HG03442 (cell line): ENCODE data around the gene GGTLC2.

Experiments
- ATAC-seq: cut with Tn5 transposase; IDR thresholded peaks from one replicate; pipeline ENCODE4 v1.9.1; 2021; ENCODE audit warnings: mild to moderate bottlenecking, moderate library complexity; ENCODE audit not compliant: unreplicated experiment

GGTLC2 gene

DNA sequence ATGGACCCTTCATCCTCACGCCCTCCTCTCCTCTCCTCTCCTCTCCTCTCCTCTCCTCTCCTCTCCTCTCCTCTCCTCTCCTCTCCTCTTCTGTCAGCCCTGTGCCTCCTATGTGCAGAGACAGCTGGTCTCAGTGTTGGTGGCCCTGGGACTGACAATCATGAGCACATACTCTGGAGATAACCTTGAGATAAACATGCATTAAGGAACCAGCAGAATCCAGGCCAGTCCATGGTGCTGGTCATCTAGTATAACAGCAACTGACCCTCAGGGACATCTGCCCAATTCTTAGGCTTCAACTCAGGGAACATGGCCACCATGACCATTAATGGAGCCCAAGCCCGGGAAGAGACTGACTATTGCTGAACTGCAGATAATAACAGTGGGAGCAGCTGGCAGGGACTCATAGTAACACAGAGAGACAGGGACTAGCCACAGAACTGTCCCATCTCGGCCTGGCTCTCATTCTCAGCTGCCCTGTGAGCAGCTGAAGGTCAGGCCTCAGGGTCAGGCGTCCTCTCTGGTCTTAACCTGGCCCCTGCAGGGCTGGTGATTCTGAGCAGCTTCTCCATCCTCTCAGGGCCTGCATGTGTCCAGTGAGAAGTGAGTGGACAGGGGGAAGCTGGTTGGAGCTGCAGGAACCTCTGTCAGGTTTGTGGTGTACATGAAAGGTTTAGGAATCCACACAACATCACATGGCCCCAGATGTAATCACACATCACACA, 45.4 kb downstream of the GGTLC2 start:
- ATAC-seq, result no peak

GRCh38 chr22:22691055-22691454, 46.6 kb downstream of the GGTLC2 start:
- ATAC-seq, result no peak

- no peak for ATAC-seq
Measured at GRCh38 chr22:22691716-22692701, 47.6 kb downstream of the GGTLC2 start.

DNA sequence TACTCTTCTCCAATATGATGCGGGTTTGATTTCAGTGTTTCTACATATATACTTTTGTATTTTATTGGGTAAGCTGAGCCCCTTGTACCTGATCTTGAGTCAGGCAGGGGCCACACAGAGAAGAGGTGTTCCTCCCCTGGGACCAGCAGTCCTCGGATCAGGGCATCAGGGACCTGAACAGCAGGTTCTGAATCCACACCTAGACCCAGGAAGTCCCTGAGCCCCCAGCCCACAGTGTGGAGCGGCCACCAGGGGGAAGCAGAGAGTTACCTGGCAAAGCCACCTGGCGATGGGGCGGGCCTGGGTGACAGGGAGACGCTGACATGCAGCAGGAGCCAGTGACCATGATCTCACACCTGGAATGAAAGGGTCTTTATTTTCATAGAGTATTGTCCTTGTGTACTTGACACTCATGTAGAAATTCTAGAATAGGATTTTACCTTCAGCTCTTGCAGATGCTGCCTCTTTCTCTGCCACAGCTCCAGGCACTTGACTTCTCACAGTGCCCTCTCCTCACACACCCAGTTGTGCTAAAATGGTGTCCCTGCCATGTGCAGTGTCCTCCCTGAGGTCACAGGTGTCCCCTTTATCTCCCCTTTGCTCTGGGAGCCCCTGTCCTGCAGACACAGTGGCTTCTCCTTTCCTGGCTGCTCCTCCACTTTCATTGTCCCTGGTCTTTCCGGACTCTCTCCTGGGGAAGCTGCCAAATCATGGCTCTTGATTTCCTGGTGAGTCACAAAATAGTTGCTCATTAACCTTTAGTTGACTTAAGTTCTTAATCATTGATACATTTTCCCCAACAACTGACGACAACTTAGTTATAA, 48.5 kb downstream of the GGTLC2 start:
- no peak for ATAC-seq

DNA sequence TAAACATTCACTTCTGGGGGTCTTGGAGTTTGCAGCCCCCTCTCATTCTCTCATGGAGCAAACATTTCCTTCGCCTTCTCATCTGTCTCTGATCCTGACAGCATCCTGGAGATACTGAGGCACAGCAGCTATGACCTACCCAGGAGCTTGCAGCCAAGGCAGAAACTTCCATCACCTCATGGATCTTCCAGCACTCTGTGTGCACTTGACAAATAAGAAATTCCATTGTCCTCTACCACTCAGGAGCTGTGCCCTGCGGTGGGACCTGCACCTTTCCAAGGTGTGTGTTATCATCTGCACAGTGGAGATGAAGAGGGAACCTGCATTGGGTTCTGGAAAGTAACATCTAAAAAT, 49.1 kb downstream of the GGTLC2 start:
- no peak for ATAC-seq

DNA sequence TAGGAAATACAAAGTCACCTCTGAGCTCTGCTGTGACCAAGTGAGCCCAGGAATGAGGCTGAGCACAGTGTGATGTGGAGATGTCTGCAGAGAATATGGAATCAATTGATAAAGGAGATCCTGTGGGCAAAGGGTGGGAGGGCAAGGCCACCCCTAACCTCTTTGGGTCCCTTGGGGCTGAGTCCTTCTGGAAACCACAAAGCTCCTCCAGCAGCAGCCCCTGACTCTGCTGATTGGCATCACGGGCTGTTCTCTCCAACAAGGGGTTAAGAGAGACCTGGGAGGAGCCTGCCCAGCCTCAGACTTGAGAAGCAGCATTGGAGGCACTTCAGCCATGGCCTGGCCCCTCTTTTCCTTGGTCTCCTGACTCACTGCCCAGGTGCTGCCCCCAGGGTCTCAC, 49.7 kb downstream of the GGTLC2 start:
- ATAC-seq, result no peak

GRCh38 chr22:22696104-22696503, 51.7 kb downstream of the GGTLC2 start:
- ATAC-seq, result no peak
